Measurements from ENCODE around the gene PINLYP.

The PINLYP gene

GRCh38 chr19:43589277-43589676 is 13.7 kb downstream of the PINLYP start:
- TF ChIP-seq CTCF (IDR thresholded peaks at IDR 0.05; ENCODE audit: low read depth, low read length) = no peak
- Histone ChIP-seq H3K36me3 (peaks cover 34% of the 10 kb centered on the region), H3K9me3 (ENCODE audit: severe bottlenecking) (no peaks in the 10 kb centered on the region), H3K4me3 (ENCODE audit: low read depth, low read length) (no peak overlapping the region), H3K27ac (no peak overlapping the region), H3K27me3 (ENCODE audit: insufficient read depth, low read depth, severe bottlenecking) (no peaks in the 10 kb centered on the region)
- no peak for DNase-seq

DNA sequence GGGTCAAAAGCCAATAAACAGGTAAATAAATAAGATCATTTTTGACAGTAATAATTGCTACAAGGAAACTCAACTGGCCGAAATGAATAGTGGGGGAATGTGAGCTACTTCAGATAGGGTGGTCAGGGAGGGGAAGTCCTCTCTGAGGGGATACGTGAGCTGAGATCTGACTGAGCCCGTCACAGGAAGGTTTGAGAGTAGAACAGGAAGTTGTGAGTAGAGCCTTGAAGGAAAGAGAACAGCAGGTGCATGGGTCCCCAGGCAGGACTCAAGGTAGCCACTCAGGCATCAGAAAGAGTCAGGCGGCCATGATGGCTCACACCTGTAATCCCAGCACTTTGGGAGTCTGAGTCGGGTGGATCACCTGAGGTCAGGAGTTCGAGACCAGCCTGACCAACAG is 14.1 kb downstream of the PINLYP start:
- Histone ChIP-seq H3K9me3 (ENCODE audit: severe bottlenecking) (no peaks in the 10 kb centered on the region), H3K27me3 (ENCODE audit: insufficient read depth, low read depth, severe bottlenecking) (no peaks in the 10 kb centered on the region), H3K4me3 (ENCODE audit: low read depth, low read length) (no peak overlapping the region), H3K36me3 (peaks cover 38% of the 10 kb centered on the region), H3K27ac (no peak overlapping the region)
- TF ChIP-seq CTCF (IDR thresholded peaks at IDR 0.05; ENCODE audit: low read depth, low read length) = no peak
- no peak for DNase-seq

GRCh38 chr19:43591904-43592772 is 16.5 kb downstream of the PINLYP start:
- TF ChIP-seq CTCF (IDR thresholded peaks at IDR 0.05; ENCODE audit: low read depth, low read length) = no peak
- no peak for DNase-seq
- no peaks in the 10 kb centered on the region for H3K9me3 ChIP-seq (ENCODE audit: severe bottlenecking)
- no peak overlapping the region for H3K4me3 ChIP-seq (ENCODE audit: low read depth, low read length)
- H3K27me3 ChIP-seq (ENCODE audit: insufficient read depth, low read depth, severe bottlenecking) = no peaks in the 10 kb centered on the region
- H3K27ac ChIP-seq = no peak overlapping the region
- H3K36me3 ChIP-seq = peaks cover 40% of the 10 kb centered on the region

- no peaks in the 10 kb centered on the region for H3K27me3 ChIP-seq (ENCODE audit: insufficient read depth, low read depth, severe bottlenecking)
- peaks cover 40% of the 10 kb centered on the region for H3K36me3 ChIP-seq
- H3K4me3 ChIP-seq (ENCODE audit: low read depth, low read length) = no peak overlapping the region
- no peak overlapping the region for H3K27ac ChIP-seq
- DNase-seq = no peak
- no peak for TF ChIP-seq CTCF (IDR thresholded peaks at IDR 0.05; ENCODE audit: low read depth, low read length)
- H3K9me3 ChIP-seq (ENCODE audit: severe bottlenecking) = no peaks in the 10 kb centered on the region
Measured at GRCh38 chr19:43592800-43593350, 17.3 kb downstream of the PINLYP start.

DNA sequence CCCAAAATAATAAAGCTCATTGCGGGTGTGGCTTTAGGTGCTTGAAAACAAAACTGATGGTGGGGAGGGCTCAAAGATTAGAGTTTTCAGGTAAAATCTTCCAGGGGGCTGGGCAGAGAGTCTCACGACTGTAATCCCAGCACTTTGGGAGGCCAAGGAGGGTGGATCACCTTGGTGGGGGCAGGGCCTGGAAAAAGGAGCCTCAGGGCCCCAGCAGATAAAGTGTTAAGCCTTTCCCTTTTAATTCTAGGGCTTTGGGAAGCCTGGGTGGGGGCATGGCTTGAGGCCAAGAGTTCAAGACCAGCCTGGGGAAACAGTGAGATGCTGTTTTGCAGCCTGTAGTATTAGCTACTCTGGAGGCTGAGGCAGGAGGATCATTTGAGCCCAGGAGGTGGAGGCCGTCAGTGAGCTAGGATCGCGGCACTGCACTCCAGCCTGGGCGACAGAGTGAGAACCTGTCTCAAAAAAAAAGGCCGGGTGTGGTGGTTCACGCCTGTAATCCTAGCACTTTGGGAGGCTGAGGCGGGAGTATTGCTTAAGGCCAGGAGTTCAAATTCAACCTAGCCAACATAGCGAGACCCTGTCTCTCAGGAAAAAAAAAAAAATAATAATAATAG is 18.6 kb downstream of the PINLYP start:
- no peak for DNase-seq
- no peak for TF ChIP-seq CTCF (IDR thresholded peaks at IDR 0.05; ENCODE audit: low read depth, low read length)
- no peaks in the 10 kb centered on the region for H3K9me3 ChIP-seq (ENCODE audit: severe bottlenecking)
- H3K27me3 ChIP-seq (ENCODE audit: insufficient read depth, low read depth, severe bottlenecking) = no peaks in the 10 kb centered on the region
- H3K36me3 ChIP-seq = peaks cover 47% of the 10 kb centered on the region
- no peak overlapping the region for H3K4me3 ChIP-seq (ENCODE audit: low read depth, low read length)
- H3K27ac ChIP-seq = no peak overlapping the region
